GM12878 (cell line): ENCODE measurements around the gene DENND2C. TPM values are rescaled to one million over a fixed set of nuclear protein-coding genes. Genes with fewer than 3 reads are reported as not detected.

Experiments
- ATAC-seq: fragments of 200-7000 bp; cut with Tn5 transposase; 3 replicates; pipeline ENCODE4 v1.9.1; 2020; ENCODE audit warnings: mild to moderate bottlenecking, moderate library complexity
- BruUV-seq: library from RNA; stranded (reverse); fragments of 400-500 nt; replicated peaks from 2 replicates; lab custom pipeline; 2021; lab: Mats Ljungman, UMichigan
- CTCF ChIA-PET: fragments of 300-600 bp; sonication (Branson Sonifier 250); formaldehyde crosslinking; extraction: SDS; loops from one replicate; lab custom pipeline; 2021; ENCODE audit warnings: inconsistent platforms; lab: Yijun Ruan, JAX
- POLR2A ChIA-PET: fragments of 350-600 bp; formaldehyde crosslinking; extraction: SDS; loops from one replicate; lab custom pipeline; 2021; ENCODE audit warnings: inconsistent platforms; lab: Charles Lee
- RAD21 ChIA-PET: fragments of 300-600 bp; sonication (Branson Sonifier 250); formaldehyde crosslinking; loops from one replicate; lab custom pipeline; 2023; ENCODE audit warnings: antibody characterized with exemption; ENCODE audit not compliant: unreplicated experiment; lab: Charles Lee
- SMC1A ChIA-PET: fragments of 300-600 bp; sonication (Branson Sonifier 250); formaldehyde crosslinking; loops from one replicate; lab custom pipeline; 2023; ENCODE audit not compliant: unreplicated experiment, uncharacterized antibody; lab: Charles Lee
- DNase-seq: peaks from one replicate; pipeline ENCODE4 v3.0.0-alpha.2; 2011; ENCODE audit warnings: low read depth, low spot score
- FAIRE-seq: peaks from 3 replicates; lab custom pipeline; 2011; peaks lifted over from hg19 to GRCh38; lab: Jason Lieb, UNC
- H2AFZ ChIP-seq: 2 replicates; pipeline ENCODE4 v1.6.0; 2011; ENCODE audit warnings: low read depth, low read length, control low read depth; ENCODE audit not compliant: control insufficient read depth
- H3K27ac ChIP-seq: 2 replicates; pipeline ENCODE4 v1.5.1; 2011; ENCODE audit warnings: control low read depth; ENCODE audit not compliant: control insufficient read depth, insufficient read depth
- H3K27me3 ChIP-seq, 2 experiments: replicated peaks in 1 of 2; 2 replicates each; pipeline versions ENCODE4 v1.6.0 to v1.6.1; 2011; ENCODE audit warnings: low read length in 1 of 2; ENCODE audit not compliant: control insufficient read depth in 2 of 2, insufficient read depth in 2 of 2
- H3K36me3 ChIP-seq, 2 experiments: 2 replicates each; pipeline ENCODE4 v1.5.1; 2011; ENCODE audit warnings: low read length in 1 of 2; ENCODE audit not compliant: control insufficient read depth in 2 of 2, insufficient read depth in 2 of 2
- H3K4me1 ChIP-seq: 2 replicates; pipeline ENCODE4 v1.6.1; 2011; ENCODE audit warnings: mild to moderate bottlenecking, low read length, moderate library complexity, mixed read lengths; ENCODE audit not compliant: control insufficient read depth, insufficient read depth
- H3K4me2 ChIP-seq: 2 replicates; pipeline ENCODE4 v1.6.0; 2011; ENCODE audit warnings: control low read depth; ENCODE audit not compliant: control insufficient read depth, insufficient read depth
- H3K4me3 ChIP-seq: fragments of 200-600 bp; sonication (generic); 2 replicates; pipeline ENCODE4 v1.5.1; 2016
- H3K79me2 ChIP-seq: 2 replicates; pipeline ENCODE4 v1.6.0; 2011; ENCODE audit warnings: low read length; ENCODE audit not compliant: control insufficient read depth, insufficient read depth
- H3K9ac ChIP-seq: 2 replicates; pipeline ENCODE4 v1.8.0; 2011; ENCODE audit warnings: low read length, control low read depth, mixed read lengths; ENCODE audit not compliant: control insufficient read depth, insufficient read depth
- H3K9me3 ChIP-seq: replicated peaks from 3 replicates; pipeline ENCODE4 v1.5.1; 2011; ENCODE audit warnings: mild to moderate bottlenecking, low read length; ENCODE audit not compliant: control insufficient read depth, insufficient read depth
- H4K20me1 ChIP-seq: 2 replicates; pipeline ENCODE4 v1.6.0; 2011; ENCODE audit not compliant: control insufficient read depth, insufficient read depth
- NFXL1 ChIP-seq: fragments of 450-650 bp; IDR thresholded peaks from 2 replicates; pipeline ENCODE4 v1.6.1; 2017; ENCODE audit warnings: antibody characterized with exemption, mild to moderate bottlenecking, borderline replicate concordance
- PML ChIP-seq: IDR thresholded peaks from 2 replicates; pipeline ENCODE4 v1.6.1; 2012; ENCODE audit warnings: low read length, inconsistent platforms
- RB1 ChIP-seq: fragments of 450-650 bp; formaldehyde crosslinking; IDR thresholded peaks from 2 replicates; pipeline ENCODE4 v1.6.1; 2017; ENCODE audit warnings: mild to moderate bottlenecking, borderline replicate concordance
- STAT3 ChIP-seq: IDR thresholded peaks from 2 replicates; pipeline ENCODE4 v1.6.1; 2011; ENCODE audit warnings: low read depth, low read length, improper control_type of control experiment
- WGBS: methylation state at CpG from one replicate; pipeline ENCODE4 v1.1.6; 2016; ENCODE audit warnings: low lambda C conversion rate; ENCODE audit not compliant: insufficient replicate concordance, insufficient coverage; ENCODE audit errors: missing lambda C conversion rate; 5-methylcytosine and 5-hydroxymethylcytosine counted together
- in situ Hi-C: fragments of 300-500 bp; cut with MboI; formaldehyde crosslinking; loops from 9 replicates; pipeline ENCODE4 v1.14.3; 2018; ENCODE audit warnings: mixed read lengths
- intact Hi-C: fragments of 100-400 bp; cut with micrococcal nuclease; formaldehyde crosslinking; loops from one replicate; pipeline ENCODE4 v1.14.2; 2022; ENCODE audit not compliant: unreplicated experiment
- polyA plus RNA-seq, 11 experiments: library from polyadenylated mRNA; depleted of rRNA in 4 of 11; unstranded in 6 of 11; stranded (reverse) in 5 of 11; fragments of >200 nt; fragmentation: Nextera tagmentation in 4 of 11; fragmentation: Illumina TruSeq in 1 of 11; extraction: Ambion mirVana in 4 of 11; extraction: Trizol in 1 of 11; gene quantifications; 1 replicate in 1 of 11; 2 replicates in 10 of 11; pipeline versions ENCODE4 v1.2.1 to v1.2.3, GENCODE V29; 2011 to 2016; ENCODE audit warnings: inconsistent platforms in 2 of 11, missing spikeins in 2 of 11, low read depth in 1 of 11
- total RNA-seq, 4 experiments: library from RNA; depleted of rRNA in 3 of 4; stranded (reverse); fragments of >200 nt in 3 of 4; fragmentation: Illumina TruSeq in 1 of 4; extraction: Trizol in 1 of 4; gene quantifications; 2 replicates each; pipeline versions ENCODE4 v1.2.1 to v1.2.3, GENCODE V29; 2013 to 2021
- TF ChIP-seq, protein P1 (sequence below): fragments of 450-650 bp; IDR thresholded peaks from 2 replicates; pipeline ENCODE4 v1.6.1; 2017; ENCODE audit warnings: antibody characterized with exemption, mild to moderate bottlenecking, moderate library complexity
- TF ChIP-seq, protein P2 (sequence below): fragments of 150-350 bp; IDR thresholded peaks from 2 replicates; pipeline ENCODE4 v1.6.1; 2014; ENCODE audit warnings: mild to moderate bottlenecking, low read depth, low read length
- TF ChIP-seq, protein P3 (sequence below): fragments of 450-650 bp; IDR thresholded peaks from 2 replicates; pipeline ENCODE4 v1.6.1; 2017; ENCODE audit warnings: low read depth, mild to moderate bottlenecking, moderate library complexity
- TF ChIP-seq, protein P4 (sequence below): fragments of 450-650 bp; conservative IDR thresholded peaks from 2 replicates; pipeline ENCODE4 v1.6.1; 2017; ENCODE audit warnings: mild to moderate bottlenecking, moderate library complexity

The DENND2C gene
- total and polyA plus RNA-seq, 10 of the 15 experiments (the other 5 are each of a cell fraction or from before 2014, with no cell fraction given) = 0.01 to 0.10 (median 0.06) TPM; not detected in 3

DNA sequence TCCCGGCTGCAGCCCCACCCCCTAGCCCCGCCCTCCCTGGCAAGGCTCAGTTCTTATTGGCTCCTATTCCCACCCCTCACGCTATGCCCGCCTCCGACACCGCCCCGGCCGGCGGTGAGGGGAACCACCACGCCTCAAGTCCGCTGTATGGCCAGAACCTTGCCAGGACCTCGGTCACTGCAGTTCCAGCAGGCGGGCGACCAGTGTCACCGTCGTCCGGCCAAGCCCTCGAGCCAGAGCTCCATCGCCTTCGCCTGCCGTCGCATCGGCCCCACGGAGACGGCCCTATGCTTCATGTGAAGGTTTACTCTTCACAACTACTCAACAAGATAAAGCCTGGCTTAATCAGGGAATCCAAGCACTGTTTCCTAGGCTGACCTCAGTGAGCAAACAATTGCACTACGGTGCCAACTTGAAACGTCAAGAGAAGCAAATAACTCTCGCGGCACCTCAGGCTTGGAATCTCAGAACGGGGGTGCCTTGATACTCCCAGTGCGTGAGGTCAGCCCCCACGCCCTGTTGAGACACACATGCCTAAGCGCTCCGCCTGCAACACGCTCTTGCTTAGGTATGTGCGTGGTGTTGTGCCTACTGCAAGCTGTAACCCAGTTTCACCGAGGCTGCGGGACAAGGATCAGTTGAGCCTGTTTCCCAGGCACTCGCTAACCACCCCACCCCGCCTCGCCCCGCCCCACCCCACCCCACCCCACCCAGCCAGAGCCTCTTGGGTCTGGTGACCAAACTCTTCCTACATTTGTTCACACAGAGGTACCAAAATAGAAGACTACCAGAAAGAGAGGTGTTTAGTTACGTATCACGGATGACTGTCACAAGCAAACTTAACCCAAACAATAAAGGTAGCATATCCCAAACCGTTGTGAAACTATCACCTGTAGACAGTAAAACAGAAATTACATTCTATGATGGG, 498 bp upstream of the DENND2C start (continued):
- TF ChIP-seq, protein P1, sequence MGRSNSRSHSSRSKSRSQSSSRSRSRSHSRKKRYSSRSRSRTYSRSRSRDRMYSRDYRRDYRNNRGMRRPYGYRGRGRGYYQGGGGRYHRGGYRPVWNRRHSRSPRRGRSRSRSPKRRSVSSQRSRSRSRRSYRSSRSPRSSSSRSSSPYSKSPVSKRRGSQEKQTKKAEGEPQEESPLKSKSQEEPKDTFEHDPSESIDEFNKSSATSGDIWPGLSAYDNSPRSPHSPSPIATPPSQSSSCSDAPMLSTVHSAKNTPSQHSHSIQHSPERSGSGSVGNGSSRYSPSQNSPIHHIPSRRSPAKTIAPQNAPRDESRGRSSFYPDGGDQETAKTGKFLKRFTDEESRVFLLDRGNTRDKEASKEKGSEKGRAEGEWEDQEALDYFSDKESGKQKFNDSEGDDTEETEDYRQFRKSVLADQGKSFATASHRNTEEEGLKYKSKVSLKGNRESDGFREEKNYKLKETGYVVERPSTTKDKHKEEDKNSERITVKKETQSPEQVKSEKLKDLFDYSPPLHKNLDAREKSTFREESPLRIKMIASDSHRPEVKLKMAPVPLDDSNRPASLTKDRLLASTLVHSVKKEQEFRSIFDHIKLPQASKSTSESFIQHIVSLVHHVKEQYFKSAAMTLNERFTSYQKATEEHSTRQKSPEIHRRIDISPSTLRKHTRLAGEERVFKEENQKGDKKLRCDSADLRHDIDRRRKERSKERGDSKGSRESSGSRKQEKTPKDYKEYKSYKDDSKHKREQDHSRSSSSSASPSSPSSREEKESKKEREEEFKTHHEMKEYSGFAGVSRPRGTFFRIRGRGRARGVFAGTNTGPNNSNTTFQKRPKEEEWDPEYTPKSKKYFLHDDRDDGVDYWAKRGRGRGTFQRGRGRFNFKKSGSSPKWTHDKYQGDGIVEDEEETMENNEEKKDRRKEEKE = no peak
- TF ChIP-seq STAT3 (no peak), NFXL1 (peak; percentile 67; the same call in 1 of the 2 replicates)
- TF ChIP-seq, all 136 proteins: peak for 11

DNA sequence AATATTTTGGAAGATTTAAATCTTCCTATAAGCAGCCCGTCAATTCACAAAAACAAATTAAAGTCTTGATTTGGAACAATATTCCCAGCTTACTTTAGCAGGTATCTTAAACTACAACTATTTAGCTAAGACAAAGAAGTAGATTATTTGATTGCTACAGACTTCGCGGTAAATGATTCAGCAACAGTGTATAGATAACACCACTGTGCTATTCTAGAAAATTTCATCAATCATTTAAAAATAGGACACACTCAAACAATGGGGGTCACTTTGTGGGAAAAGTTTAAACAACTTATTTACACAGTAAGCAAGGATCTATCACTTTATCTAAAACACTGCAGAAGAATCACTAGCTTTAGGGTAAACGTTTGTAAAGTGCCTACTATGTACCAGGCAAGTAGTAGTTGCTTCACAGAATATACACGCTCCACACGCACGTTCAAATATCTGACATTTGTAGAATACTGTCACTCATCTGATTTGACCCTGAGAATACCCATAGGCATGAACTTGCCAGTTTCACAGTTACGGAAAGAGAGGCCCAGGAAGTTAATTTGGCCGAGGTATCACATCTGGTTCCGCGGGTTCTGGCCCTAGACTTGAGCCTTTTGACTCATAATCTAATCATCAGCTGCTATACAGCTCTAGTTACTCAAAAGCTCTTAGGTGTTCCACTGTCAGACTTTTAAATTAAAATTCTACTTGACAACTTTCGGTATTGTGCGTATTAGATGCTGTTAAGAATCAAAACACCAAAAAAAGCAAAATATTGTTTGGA, 876 bp downstream of the DENND2C start:
- SMC1A ChIA-PET = no interaction called here
- peak overlapping the region; percentile 74 for H3K4me3 ChIP-seq
- H3K4me1 ChIP-seq = peaks cover 5% of the 10 kb centered on the region
- CTCF ChIA-PET = interaction anchor here (0.5 to 5.0 kb wide), 4 partner anchors 25 to 1401 kb away, joined by 4 to 31 read pairs (median 4); partner anchors contain the start of gene AMPD1
- DNase-seq = no peak
- H3K4me2 ChIP-seq = peak overlapping the region; percentile 100
- intact Hi-C loops = no loop called here
- POLR2A ChIA-PET = interaction anchor here (0.5 kb wide), 1 partner anchor 16 kb away, joined by 5 read pairs; no protein-coding TSS in a partner anchor
- no peak overlapping the region for H3K27ac ChIP-seq
- peak overlapping the region; percentile 94 for H2AFZ ChIP-seq
- H3K9ac ChIP-seq = peak overlapping the region; percentile 39; the same call in 1 of the 2 replicates
- ATAC-seq = no peak
- H3K27me3 ChIP-seq = no peaks in the 10 kb centered on the region; a peak in 1 of 4 replicates
- H3K9me3 ChIP-seq = no peaks in the 10 kb centered on the region
- no TSS peak for BruUV-seq
- in situ Hi-C loops = no loop called here
- WGBS = 64% methylated on average over 13 of the region's 13 CpGs
- no peaks in the 10 kb centered on the region for H3K79me2 ChIP-seq
- H3K36me3 ChIP-seq = no peaks in the 10 kb centered on the region
- H4K20me1 ChIP-seq = no peaks in the 10 kb centered on the region
- no peak for FAIRE-seq
- RAD21 ChIA-PET = interaction anchor here (0.8 to 1.1 kb wide), 4 partner anchors 9 to 157 kb away, joined by 3 to 4 read pairs (median 4); partner anchors contain the start of gene NRAS
- TF ChIP-seq, protein P2, sequence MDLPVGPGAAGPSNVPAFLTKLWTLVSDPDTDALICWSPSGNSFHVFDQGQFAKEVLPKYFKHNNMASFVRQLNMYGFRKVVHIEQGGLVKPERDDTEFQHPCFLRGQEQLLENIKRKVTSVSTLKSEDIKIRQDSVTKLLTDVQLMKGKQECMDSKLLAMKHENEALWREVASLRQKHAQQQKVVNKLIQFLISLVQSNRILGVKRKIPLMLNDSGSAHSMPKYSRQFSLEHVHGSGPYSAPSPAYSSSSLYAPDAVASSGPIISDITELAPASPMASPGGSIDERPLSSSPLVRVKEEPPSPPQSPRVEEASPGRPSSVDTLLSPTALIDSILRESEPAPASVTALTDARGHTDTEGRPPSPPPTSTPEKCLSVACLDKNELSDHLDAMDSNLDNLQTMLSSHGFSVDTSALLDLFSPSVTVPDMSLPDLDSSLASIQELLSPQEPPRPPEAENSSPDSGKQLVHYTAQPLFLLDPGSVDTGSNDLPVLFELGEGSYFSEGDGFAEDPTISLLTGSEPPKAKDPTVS = no peak
- TF ChIP-seq, protein P3, sequence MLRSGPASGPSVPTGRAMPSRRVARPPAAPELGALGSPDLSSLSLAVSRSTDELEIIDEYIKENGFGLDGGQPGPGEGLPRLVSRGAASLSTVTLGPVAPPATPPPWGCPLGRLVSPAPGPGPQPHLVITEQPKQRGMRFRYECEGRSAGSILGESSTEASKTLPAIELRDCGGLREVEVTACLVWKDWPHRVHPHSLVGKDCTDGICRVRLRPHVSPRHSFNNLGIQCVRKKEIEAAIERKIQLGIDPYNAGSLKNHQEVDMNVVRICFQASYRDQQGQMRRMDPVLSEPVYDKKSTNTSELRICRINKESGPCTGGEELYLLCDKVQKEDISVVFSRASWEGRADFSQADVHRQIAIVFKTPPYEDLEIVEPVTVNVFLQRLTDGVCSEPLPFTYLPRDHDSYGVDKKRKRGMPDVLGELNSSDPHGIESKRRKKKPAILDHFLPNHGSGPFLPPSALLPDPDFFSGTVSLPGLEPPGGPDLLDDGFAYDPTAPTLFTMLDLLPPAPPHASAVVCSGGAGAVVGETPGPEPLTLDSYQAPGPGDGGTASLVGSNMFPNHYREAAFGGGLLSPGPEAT = no peak
- TF ChIP-seq RB1 (no peak), PML (no peak)
- TF ChIP-seq, protein P4, sequence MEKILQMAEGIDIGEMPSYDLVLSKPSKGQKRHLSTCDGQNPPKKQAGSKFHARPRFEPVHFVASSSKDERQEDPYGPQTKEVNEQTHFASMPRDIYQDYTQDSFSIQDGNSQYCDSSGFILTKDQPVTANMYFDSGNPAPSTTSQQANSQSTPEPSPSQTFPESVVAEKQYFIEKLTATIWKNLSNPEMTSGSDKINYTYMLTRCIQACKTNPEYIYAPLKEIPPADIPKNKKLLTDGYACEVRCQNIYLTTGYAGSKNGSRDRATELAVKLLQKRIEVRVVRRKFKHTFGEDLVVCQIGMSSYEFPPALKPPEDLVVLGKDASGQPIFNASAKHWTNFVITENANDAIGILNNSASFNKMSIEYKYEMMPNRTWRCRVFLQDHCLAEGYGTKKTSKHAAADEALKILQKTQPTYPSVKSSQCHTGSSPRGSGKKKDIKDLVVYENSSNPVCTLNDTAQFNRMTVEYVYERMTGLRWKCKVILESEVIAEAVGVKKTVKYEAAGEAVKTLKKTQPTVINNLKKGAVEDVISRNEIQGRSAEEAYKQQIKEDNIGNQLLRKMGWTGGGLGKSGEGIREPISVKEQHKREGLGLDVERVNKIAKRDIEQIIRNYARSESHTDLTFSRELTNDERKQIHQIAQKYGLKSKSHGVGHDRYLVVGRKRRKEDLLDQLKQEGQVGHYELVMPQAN = no peak
